Prostate gland (tissue), 2 donors: ENCODE results near the gene NEDD4L.

Experiments used
- POLR2A ChIP-seq: fragments of 450-650 bp; IDR thresholded peaks from one replicate; pipeline ENCODE4 v1.6.1; 2016; ENCODE audit warnings: antibody characterized with exemption, mild to moderate bottlenecking
- POLR2AphosphoS5 ChIP-seq: sonication (generic); formaldehyde crosslinking; IDR thresholded peaks from one replicate; pipeline ENCODE4 v1.6.1; 2017; ENCODE audit warnings: antibody characterized with exemption
- TF ChIP-seq, protein P1 (sequence below), 4 experiments: fragments of 200-600 bp in 2 of 4; fragments of 450-650 bp in 2 of 4; sonication (generic) in 2 of 4; IDR thresholded peaks; 1 replicate in 3 of 4; 2 replicates in 1 of 4; pipeline ENCODE4 v1.5.1; 2016 to 2019; ENCODE audit warnings: antibody characterized with exemption in 4 of 4, mild to moderate bottlenecking in 2 of 4, moderate library complexity in 2 of 4

GRCh38 chr18:58201268-58201667, 157.2 kb downstream of the NEDD4L start:
- TF ChIP-seq, protein P1, sequence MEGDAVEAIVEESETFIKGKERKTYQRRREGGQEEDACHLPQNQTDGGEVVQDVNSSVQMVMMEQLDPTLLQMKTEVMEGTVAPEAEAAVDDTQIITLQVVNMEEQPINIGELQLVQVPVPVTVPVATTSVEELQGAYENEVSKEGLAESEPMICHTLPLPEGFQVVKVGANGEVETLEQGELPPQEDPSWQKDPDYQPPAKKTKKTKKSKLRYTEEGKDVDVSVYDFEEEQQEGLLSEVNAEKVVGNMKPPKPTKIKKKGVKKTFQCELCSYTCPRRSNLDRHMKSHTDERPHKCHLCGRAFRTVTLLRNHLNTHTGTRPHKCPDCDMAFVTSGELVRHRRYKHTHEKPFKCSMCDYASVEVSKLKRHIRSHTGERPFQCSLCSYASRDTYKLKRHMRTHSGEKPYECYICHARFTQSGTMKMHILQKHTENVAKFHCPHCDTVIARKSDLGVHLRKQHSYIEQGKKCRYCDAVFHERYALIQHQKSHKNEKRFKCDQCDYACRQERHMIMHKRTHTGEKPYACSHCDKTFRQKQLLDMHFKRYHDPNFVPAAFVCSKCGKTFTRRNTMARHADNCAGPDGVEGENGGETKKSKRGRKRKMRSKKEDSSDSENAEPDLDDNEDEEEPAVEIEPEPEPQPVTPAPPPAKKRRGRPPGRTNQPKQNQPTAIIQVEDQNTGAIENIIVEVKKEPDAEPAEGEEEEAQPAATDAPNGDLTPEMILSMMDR (IDR thresholded peaks at IDR 0.05): no peak
- TF ChIP-seq POLR2A (no peak), POLR2AphosphoS5 (no peak)
